Upper lobe of left lung (tissue), 4 donors: ENCODE results near the gene SEMA3G.

Experiments used
- CTCF ChIP-seq, 6 experiments: fragments of 450-650 bp in 4 of 6; fragments of 200-600 bp in 2 of 6; sonication (generic) in 2 of 6; IDR thresholded peaks; one replicate each; pipeline ENCODE4 v1.5.1; 2016 to 2019; ENCODE audit warnings: antibody characterized with exemption in 6 of 6
- EP300 ChIP-seq, 4 donors: sonication (generic); formaldehyde crosslinking; IDR thresholded peaks; one replicate each; pipeline ENCODE4 v1.5.1; 2017; ENCODE audit warnings: antibody characterized with exemption in 4 of 4, control low read depth in 2 of 4
- POLR2A ChIP-seq, 4 donors: fragments of 450-650 bp; IDR thresholded peaks; one replicate each; pipeline ENCODE4 v1.5.1; 2016 to 2017; ENCODE audit warnings: antibody characterized with exemption in 4 of 4, mild to moderate bottlenecking in 2 of 4
- POLR2AphosphoS5 ChIP-seq, 2 donors: sonication (generic); formaldehyde crosslinking; IDR thresholded peaks; one replicate each; pipeline ENCODE4 v1.5.1; 2017; ENCODE audit warnings: antibody characterized with exemption in 2 of 2

GRCh38 chr3:52431459-52432223 is 13.3 kb downstream of the SEMA3G start:
- TF ChIP-seq POLR2A (IDR thresholded peaks at IDR 0.05): no peak
- no peak for TF ChIP-seq CTCF (IDR thresholded peaks at IDR 0.05)
- TF ChIP-seq EP300 (IDR thresholded peaks at IDR 0.05): no peak
- no peak for TF ChIP-seq POLR2AphosphoS5 (IDR thresholded peaks at IDR 0.05)
